OCI-LY1 (cell line): ENCODE data around the gene TUBB2A.
"Not testable (repeated sequence)": the region's sequence is repeated elsewhere in the genome, so short reads cannot be mapped to it uniquely, and the experiment has no call there.

ENCODE experiments used
- CTCF ChIP-seq: fragments of 200-600 bp; sonication (generic), shearing (Covaris generic); IDR thresholded peaks from 2 replicates; pipeline ENCODE4 v1.5.1; 2017; ENCODE audit warnings: mild to moderate bottlenecking, antibody characterized with exemption, low read length, moderate library complexity, mixed read lengths
- EZH2 ChIP-seq: fragments of 200-600 bp; sonication (generic), shearing (Covaris generic); IDR thresholded peaks from 2 replicates; pipeline ENCODE4 v1.8.0; 2017; ENCODE audit warnings: borderline replicate concordance, mixed run types, mild to moderate bottlenecking, antibody characterized with exemption, low read length, moderate library complexity, mixed read lengths

GRCh38 chr6:3189192-3189591, 31.8 kb upstream of the TUBB2A start:
- not testable (repeated sequence) for TF ChIP-seq CTCF, EZH2
